ENCODE results near the gene PPP2R2C. TPM values are rescaled to one million over a fixed set of nuclear protein-coding genes. Genes with fewer than 3 reads are reported as not detected.

Gene PPP2R2C
- total RNA-seq, 1 experiment from 2014 or later, result 8.1 TPM

DNA sequence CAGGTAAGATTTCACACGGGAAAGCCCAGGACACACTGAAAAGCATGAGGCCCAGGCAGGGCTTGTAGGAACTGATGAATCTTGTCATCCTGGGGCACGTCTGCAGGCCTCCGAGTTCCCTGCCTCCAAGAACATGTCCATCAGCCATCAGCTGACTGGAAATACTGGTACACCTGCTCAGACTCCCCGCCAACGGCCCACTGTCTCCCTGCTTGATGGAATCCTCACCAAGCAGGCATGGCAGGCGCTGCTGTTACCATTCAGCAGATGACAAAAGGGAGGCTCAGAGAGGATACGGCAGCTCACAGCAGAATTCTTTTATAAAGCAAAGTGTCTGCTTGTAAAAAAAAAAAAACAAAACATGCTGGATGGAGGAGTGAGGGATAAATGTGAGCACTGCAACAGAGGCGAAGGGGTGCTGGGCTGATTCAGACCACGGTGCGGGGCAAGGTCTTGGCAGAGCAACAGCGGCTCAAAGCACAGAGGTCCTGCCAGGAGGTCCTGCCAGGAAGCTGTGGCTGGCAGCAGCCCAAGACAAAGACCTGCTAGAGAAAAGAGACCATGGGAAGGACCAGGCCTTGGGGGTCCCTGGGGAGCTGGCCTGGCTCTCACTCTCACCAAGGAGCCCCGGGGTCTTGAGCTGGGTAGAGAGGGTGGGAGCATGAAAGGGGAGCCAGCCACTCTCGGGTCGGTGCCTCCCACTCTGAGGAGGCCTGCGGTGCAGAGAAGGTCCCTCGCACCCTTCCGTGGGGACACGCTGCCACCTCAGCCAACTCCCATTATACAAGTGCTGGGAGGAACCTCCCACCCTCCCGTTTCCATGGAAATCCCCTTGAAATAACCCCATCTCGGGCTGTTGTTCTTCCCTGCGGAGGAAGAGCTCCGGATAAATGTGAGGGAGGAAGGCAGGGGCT lies 25.6 kb downstream of the PPP2R2C start:
- peaks cover 10 to 19% of the 10 kb centered on the region in 2 experiments for H3K4me1 Mint-ChIP-seq
- no peak for DNase-seq

More for the DNA sequence above, 25.6 kb downstream of the PPP2R2C start:
- H2BK15ac ChIP-seq (ENCODE audit: low read depth, low read length), result no peak overlapping the region
- H2AK5ac ChIP-seq (ENCODE audit: insufficient read length, low read length), result no peak overlapping the region
- H3K4me1 ChIP-seq (ENCODE audit: insufficient read depth, low read length), result no peaks in the 10 kb centered on the region
- no peaks in the 10 kb centered on the region for H3K36me3 Mint-ChIP-seq (ENCODE audit: insufficient read depth in 1 of 3, low read depth in 3 of 3)
- H3K27ac ChIP-seq (ENCODE audit: insufficient read length, low read depth, low read length), result no peak overlapping the region
- H3K9ac ChIP-seq (ENCODE audit: extremely low read depth, insufficient read length, low read length), result no peak overlapping the region
- H3K27me3 ChIP-seq (ENCODE audit: insufficient read depth, low read length), result no peaks in the 10 kb centered on the region
- H3K27ac Mint-ChIP-seq, result peak overlapping the region in 1 of 3 experiments; percentile 21; a peak in 1 of 7 replicates
- H4K5ac ChIP-seq (ENCODE audit: insufficient read length, low read depth, low read length), result no peak overlapping the region
- H3K18ac ChIP-seq (ENCODE audit: insufficient read length, low read depth, low read length), result no peak overlapping the region
- no peaks in the 10 kb centered on the region; a peak in 1 of 5 replicates for H3K9me3 Mint-ChIP-seq
- H3K27me3 Mint-ChIP-seq (ENCODE audit: low read depth), result no peaks in the 10 kb centered on the region; the same call in 1 of the 2 replicates
- H3K56ac ChIP-seq (ENCODE audit: insufficient read length, low read depth, low read length), result no peak overlapping the region
- H4K8ac ChIP-seq (replicated peaks; ENCODE audit: insufficient read length, low read depth, low read length), result no peak overlapping the region
- H2BK120ac ChIP-seq (ENCODE audit: low read depth, low read length, poor library complexity, severe bottlenecking), result no peak overlapping the region
- no peak overlapping the region for H3K14ac ChIP-seq (ENCODE audit: insufficient read depth, low read length)
- no peak overlapping the region for H3K4ac ChIP-seq (ENCODE audit: low read depth, low read length)
- H3K4me2 ChIP-seq (ENCODE audit: insufficient read depth, insufficient read length, low read length), result no peak overlapping the region
- H3K23me2 ChIP-seq (ENCODE audit: insufficient read length, low read depth, low read length, poor library complexity, severe bottlenecking), result peaks cover 3% of the 10 kb centered on the region
- no peak overlapping the region for H3K4me3 Mint-ChIP-seq
- no peaks in the 10 kb centered on the region for H3K9me3 ChIP-seq (ENCODE audit: control insufficient read depth, low read depth, low read length)
- H2BK5ac ChIP-seq (ENCODE audit: insufficient read length, low read length), result no peak overlapping the region
- TF ChIP-seq, protein P1, sequence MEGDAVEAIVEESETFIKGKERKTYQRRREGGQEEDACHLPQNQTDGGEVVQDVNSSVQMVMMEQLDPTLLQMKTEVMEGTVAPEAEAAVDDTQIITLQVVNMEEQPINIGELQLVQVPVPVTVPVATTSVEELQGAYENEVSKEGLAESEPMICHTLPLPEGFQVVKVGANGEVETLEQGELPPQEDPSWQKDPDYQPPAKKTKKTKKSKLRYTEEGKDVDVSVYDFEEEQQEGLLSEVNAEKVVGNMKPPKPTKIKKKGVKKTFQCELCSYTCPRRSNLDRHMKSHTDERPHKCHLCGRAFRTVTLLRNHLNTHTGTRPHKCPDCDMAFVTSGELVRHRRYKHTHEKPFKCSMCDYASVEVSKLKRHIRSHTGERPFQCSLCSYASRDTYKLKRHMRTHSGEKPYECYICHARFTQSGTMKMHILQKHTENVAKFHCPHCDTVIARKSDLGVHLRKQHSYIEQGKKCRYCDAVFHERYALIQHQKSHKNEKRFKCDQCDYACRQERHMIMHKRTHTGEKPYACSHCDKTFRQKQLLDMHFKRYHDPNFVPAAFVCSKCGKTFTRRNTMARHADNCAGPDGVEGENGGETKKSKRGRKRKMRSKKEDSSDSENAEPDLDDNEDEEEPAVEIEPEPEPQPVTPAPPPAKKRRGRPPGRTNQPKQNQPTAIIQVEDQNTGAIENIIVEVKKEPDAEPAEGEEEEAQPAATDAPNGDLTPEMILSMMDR (conservative IDR thresholded peaks at IDR 0.05), result no peak
- no peaks in the 10 kb centered on the region for H4K20me1 ChIP-seq (ENCODE audit: control insufficient read depth, insufficient read depth, insufficient read length)
- no peak overlapping the region for H2BK12ac ChIP-seq (ENCODE audit: insufficient read length, low read depth, low read length)
- no peaks in the 10 kb centered on the region for H3K79me2 ChIP-seq (ENCODE audit: insufficient read depth, low read length)
- H2AFZ ChIP-seq (ENCODE audit: low read length), result no peak overlapping the region
- H3K23ac ChIP-seq (ENCODE audit: insufficient read length, low read depth, low read length), result no peak overlapping the region
- no peak overlapping the region for H4K91ac ChIP-seq (ENCODE audit: insufficient read length, low read depth, low read length)
- no peak overlapping the region for H2BK20ac ChIP-seq (ENCODE audit: low read depth, low read length, poor library complexity, severe bottlenecking)
- H3T11ph ChIP-seq (ENCODE audit: low read length), result no peak overlapping the region
- H3K79me1 ChIP-seq (ENCODE audit: insufficient read depth, low read depth, low read length, poor library complexity, severe bottlenecking), result no peaks in the 10 kb centered on the region
- WGBS (ENCODE audit: extremely low coverage, insufficient read length, low lambda C conversion rate), result no CpG with 5 or more reads among the region's 22 CpGs

Data from H9 (cell line).